H1 (cell line): Measurements from ENCODE around the gene PRKAR2B. TPM values are rescaled to one million over a fixed set of nuclear protein-coding genes. Genes with fewer than 3 reads are reported as not detected.

Source experiments
- CTCF ChIA-PET: fragments of 300-600 bp; sonication (Branson Sonifier 250); formaldehyde crosslinking; loops from one replicate; lab custom pipeline; 2021; ENCODE audit not compliant: partially characterized antibody; lab: Charles Lee
- POLR2A ChIA-PET: fragments of 300-600 bp; sonication (Branson Sonifier 250); formaldehyde crosslinking; loops from one replicate; lab custom pipeline; 2021; ENCODE audit warnings: inconsistent platforms; ENCODE audit not compliant: partially characterized antibody; lab: Charles Lee
- DNase-seq, 2 experiments: peaks; one replicate each; pipeline versions ENCODE4 v3.0.0 to v3.0.0-alpha.2; 2010 to 2022; ENCODE audit warnings: low spot score in 2 of 2, low read depth in 1 of 2, mixed read lengths in 1 of 2
- FAIRE-seq: peaks from 2 replicates; lab custom pipeline; 2011; peaks lifted over from hg19 to GRCh38; lab: Jason Lieb, UNC
- H2AFZ ChIP-seq: 2 replicates; pipeline ENCODE4 v1.8.1; 2012; ENCODE audit warnings: low read length, inconsistent platforms
- H2AK5ac ChIP-seq: 2 replicates; pipeline ENCODE4 v1.6.1; 2013; ENCODE audit warnings: low read depth, low read length
- H2BK120ac ChIP-seq: replicated peaks from 2 replicates; pipeline ENCODE3; 2013; ENCODE audit warnings: low read depth, low read length, inconsistent platforms
- H2BK12ac ChIP-seq: 2 replicates; pipeline ENCODE4 v1.6.1; 2013; ENCODE audit warnings: low read depth, low read length
- H2BK15ac ChIP-seq: 2 replicates; pipeline ENCODE4 v1.6.1; 2013; ENCODE audit warnings: low read length
- H2BK20ac ChIP-seq: 2 replicates; pipeline ENCODE4 v1.6.1; 2013; ENCODE audit warnings: low read length
- H2BK5ac ChIP-seq: 2 replicates; pipeline ENCODE4 v1.6.1; 2013; ENCODE audit warnings: low read depth, low read length
- H3K14ac ChIP-seq: 2 replicates; pipeline ENCODE4 v1.6.1; 2013; ENCODE audit warnings: inconsistent platforms; ENCODE audit not compliant: insufficient read length
- H3K18ac ChIP-seq: 2 replicates; pipeline ENCODE4 v1.6.1; 2013; ENCODE audit warnings: low read length; ENCODE audit errors: extremely low read depth
- H3K23ac ChIP-seq: 2 replicates; pipeline ENCODE4 v1.6.1; 2013; ENCODE audit warnings: inconsistent platforms; ENCODE audit not compliant: insufficient read length
- H3K23me2 ChIP-seq: 2 replicates; pipeline ENCODE4 v1.6.1; 2013; ENCODE audit warnings: low read depth, low read length
- H3K27ac ChIP-seq: 2 replicates; pipeline ENCODE4 v1.6.1; 2011; ENCODE audit warnings: low read depth, low read length, inconsistent platforms
- H3K27me3 ChIP-seq, 4 experiments: replicated peaks in 1 of 4; 1 replicate in 1 of 4; 2 replicates in 3 of 4; pipeline versions ENCODE4 v1.6.1 to v1.8.1; 2011 to 2013; ENCODE audit warnings: low read length in 3 of 4, mild to moderate bottlenecking in 3 of 4, inconsistent platforms in 2 of 4, mixed read lengths in 2 of 4, moderate library complexity in 1 of 4; ENCODE audit not compliant: control insufficient read depth in 3 of 4, insufficient read depth in 3 of 4; ENCODE audit errors: extremely low read depth in 1 of 4
- H3K36me3 ChIP-seq, 4 experiments: 2 replicates each; pipeline versions ENCODE4 v1.6.1 to v1.8.1; 2011 to 2013; ENCODE audit warnings: mild to moderate bottlenecking in 4 of 4, low read length in 3 of 4, moderate library complexity in 2 of 4, control low read depth in 1 of 4, inconsistent platforms in 1 of 4; ENCODE audit not compliant: insufficient read depth in 4 of 4, control insufficient read depth in 2 of 4
- H3K4ac ChIP-seq: replicated peaks from 2 replicates; pipeline ENCODE3; 2013; ENCODE audit warnings: low read length, low read depth, mixed read lengths, inconsistent platforms; ENCODE audit not compliant: insufficient read length
- H3K4me1 ChIP-seq, 4 experiments: replicated peaks in 1 of 4; 1 replicate in 1 of 4; 2 replicates in 3 of 4; pipeline versions ENCODE4 v1.6.1 to v1.8.1; 2011 to 2013; ENCODE audit warnings: low read length in 3 of 4, inconsistent platforms in 2 of 4, mixed read lengths in 1 of 4; ENCODE audit not compliant: insufficient read depth in 4 of 4, control insufficient read depth in 3 of 4
- H3K4me2 ChIP-seq, 2 experiments: 2 replicates each; pipeline versions ENCODE4 v1.6.1 to v1.8.1; 2011 to 2013; ENCODE audit warnings: low read depth in 2 of 2, low read length in 2 of 2, control low read depth in 1 of 2, inconsistent platforms in 1 of 2, mild to moderate bottlenecking in 1 of 2; ENCODE audit not compliant: insufficient read depth in 1 of 2
- H3K4me3 ChIP-seq, 4 experiments: fragments of 200-600, 300-600 bp in 1 of 4; sonication (generic), shearing (Covaris generic), sonication (Bioruptor Twin) in 1 of 4; 2 replicates each; pipeline versions ENCODE4 v1.5.1 to v1.8.1; 2011 to 2016; ENCODE audit warnings: low read length in 4 of 4, low read depth in 3 of 4, control low read depth in 2 of 4, inconsistent platforms in 2 of 4, mild to moderate bottlenecking in 2 of 4, mixed read lengths in 1 of 4, moderate library complexity in 1 of 4; ENCODE audit not compliant: insufficient read depth in 2 of 4; ENCODE audit errors: extremely low read depth in 1 of 4
- H3K56ac ChIP-seq: replicated peaks from 2 replicates; pipeline ENCODE3; 2013; ENCODE audit warnings: low read depth, mild to moderate bottlenecking, mixed read lengths, low read length, inconsistent platforms; ENCODE audit not compliant: insufficient read length
- H3K79me1 ChIP-seq: 2 replicates; pipeline ENCODE4 v1.6.1; 2013; ENCODE audit warnings: low read depth, low read length, control low read depth
- H3K79me2 ChIP-seq, 2 experiments: 2 replicates each; pipeline versions ENCODE4 v1.6.1 to v1.8.1; 2012 to 2013; ENCODE audit warnings: low read length in 2 of 2, mild to moderate bottlenecking in 2 of 2, inconsistent platforms in 1 of 2; ENCODE audit not compliant: insufficient read depth in 2 of 2, control insufficient read depth in 1 of 2
- H3K9ac ChIP-seq, 4 experiments: replicated peaks in 1 of 4; 1 replicate in 1 of 4; 2 replicates in 3 of 4; pipeline versions ENCODE4 v1.6.1 to v1.8.1; 2011 to 2013; ENCODE audit warnings: low read depth in 3 of 4, low read length in 3 of 4, control low read depth in 2 of 4, mild to moderate bottlenecking in 2 of 4, moderate library complexity in 2 of 4, inconsistent platforms in 1 of 4; ENCODE audit errors: extremely low read depth in 1 of 4
- H3K9me3 ChIP-seq, 2 experiments: 2 replicates each; pipeline versions ENCODE4 v1.6.1 to v1.8.1; 2012 to 2013; ENCODE audit warnings: mild to moderate bottlenecking in 2 of 2, moderate library complexity in 2 of 2, control low read depth in 1 of 2, inconsistent platforms in 1 of 2, low read depth in 1 of 2, low read length in 1 of 2, mixed read lengths in 1 of 2; ENCODE audit not compliant: insufficient read depth in 2 of 2
- H4K20me1 ChIP-seq, 2 experiments: replicated peaks in 1 of 2; 2 replicates each; pipeline versions ENCODE3 to v1.8.1; 2011 to 2013; ENCODE audit warnings: inconsistent platforms in 2 of 2, low read length in 2 of 2, mild to moderate bottlenecking in 1 of 2; ENCODE audit not compliant: insufficient read depth in 2 of 2, control insufficient read depth in 1 of 2
- H4K5ac ChIP-seq: 2 replicates; pipeline ENCODE4 v1.6.1; 2013; ENCODE audit warnings: low read length, low read depth, mixed read lengths, inconsistent platforms; ENCODE audit not compliant: insufficient read length
- H4K8ac ChIP-seq: 2 replicates; pipeline ENCODE4 v1.8.0; 2013; ENCODE audit warnings: mild to moderate bottlenecking, moderate library complexity, low read length, inconsistent platforms; ENCODE audit not compliant: insufficient read depth; ENCODE audit errors: extremely low read depth
- H4K91ac ChIP-seq: replicated peaks from 2 replicates; pipeline ENCODE3; 2013; ENCODE audit warnings: low read length, mixed read lengths, inconsistent platforms; ENCODE audit not compliant: insufficient read length
- CTBP2 ChIP-seq: IDR thresholded peaks from 2 replicates; pipeline ENCODE4 v1.7.0; 2011; ENCODE audit warnings: borderline replicate concordance, mild to moderate bottlenecking, moderate library complexity, mixed read lengths, low read length; ENCODE audit not compliant: insufficient read depth, insufficient read length
- FOSL1 ChIP-seq: IDR thresholded peaks from 2 replicates; pipeline ENCODE4 v1.6.1; 2011; ENCODE audit warnings: mild to moderate bottlenecking, low read depth, low read length, moderate library complexity; ENCODE audit not compliant: insufficient read depth
- TAF1 ChIP-seq: IDR thresholded peaks from 2 replicates; pipeline ENCODE4 v1.6.1; 2011; ENCODE audit warnings: mild to moderate bottlenecking, low read depth, low read length
- WGBS, 2 experiments: shearing (Covaris generic) in 1 of 2; methylation state at CpG; one replicate each; pipeline versions ENCODE4 v1.1.6 to v1.1.7; 2013 to 2015; ENCODE audit warnings: low lambda C conversion rate in 2 of 2, mixed read lengths in 2 of 2, inconsistent platforms in 1 of 2, low coverage in 1 of 2, missing lambda C conversion rate in 1 of 2; ENCODE audit not compliant: insufficient replicate concordance in 2 of 2, insufficient coverage in 1 of 2, insufficient read length in 1 of 2; ENCODE audit errors: extremely low coverage in 1 of 2, missing lambda C conversion rate in 1 of 2; 5-methylcytosine and 5-hydroxymethylcytosine counted together
- polyA plus RNA-seq, 7 experiments: library from polyadenylated mRNA; depleted of rRNA in 3 of 7; stranded (reverse) in 5 of 7; unstranded in 2 of 7; fragments of >200 nt in 5 of 7; fragments of 200-250 nt in 2 of 7; gene quantifications; 1 replicate in 5 of 7; 2 replicates in 1 of 7; 4 replicates in 1 of 7; pipeline versions ENCODE4 v1.2.1 to v1.2.3, GENCODE V29; 2011 to 2013; ENCODE audit warnings: missing spikeins in 2 of 7, mixed read lengths in 2 of 7
- total RNA-seq: library from RNA; stranded (reverse); fragmentation: NEBNext Ultra II Directional; extraction: Animal tissue kit (Norgen Biotek cat#: 25700); gene quantifications from 2 replicates; pipeline ENCODE4 v1.2.1, GENCODE V29; 2021

PRKAR2B gene
- total and polyA plus RNA-seq, 2 of the 8 experiments (the other 6 are each of a cell fraction or from before 2014, with no cell fraction given) = 10.4 to 37.0 TPM

DNA sequence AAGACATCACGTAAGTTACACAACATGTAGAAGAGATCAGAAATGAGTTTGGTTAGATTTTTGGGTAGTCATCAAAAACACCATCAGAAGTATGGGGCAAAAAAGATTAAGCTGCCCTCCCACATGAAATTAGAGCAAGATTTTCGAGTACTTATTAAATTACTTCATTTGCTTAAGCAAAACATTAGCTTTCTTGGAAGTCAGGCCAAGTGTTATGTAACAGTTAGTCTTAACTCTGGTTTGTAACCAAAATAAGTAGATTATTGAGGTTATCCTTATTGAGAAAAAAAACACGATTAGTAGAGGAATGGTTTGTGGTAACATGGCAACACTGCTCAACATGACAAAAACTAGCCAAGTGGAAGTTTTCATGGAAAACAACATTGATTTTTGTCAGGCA is 162.2 kb downstream of the PRKAR2B start:
- Histone ChIP-seq H3K36me3 (peaks cover 0 to 23% (median 4%) of the 10 kb centered on the region in 4 experiments; a peak in 7 of 8 replicates), H3K4me1 (no peaks in the 10 kb centered on the region), H4K91ac (no peak overlapping the region), H3K27ac (no peak overlapping the region), H3K23ac (no peak overlapping the region), H2AK5ac (no peak overlapping the region), H4K5ac (no peak overlapping the region), H3K79me1 (no peaks in the 10 kb centered on the region), H3K4me3 (no peak overlapping the region), H4K20me1 (peaks cover 0 to 6% of the 10 kb centered on the region in 2 experiments), H2BK20ac (no peak overlapping the region), H2BK12ac (no peak overlapping the region), H3K4ac (no peak overlapping the region), H3K27me3 (no peaks in the 10 kb centered on the region), H3K9me3 (no peaks in the 10 kb centered on the region), H3K56ac (no peak overlapping the region), H3K14ac (no peak overlapping the region), H2BK15ac (no peak overlapping the region), H3K23me2 (no peaks in the 10 kb centered on the region), H3K4me2 (no peak overlapping the region), H3K9ac (no peak overlapping the region), H4K8ac (no peak overlapping the region), H3K79me2 (no peaks in the 10 kb centered on the region), H2BK5ac (no peak overlapping the region), H2BK120ac (no peak overlapping the region), H3K18ac (no peak overlapping the region), H2AFZ (no peak overlapping the region)
- DNase-seq = no peak
- TF ChIP-seq FOSL1 = no peak
- TF ChIP-seq CTBP2 = no peak
- no peak for TF ChIP-seq TAF1
- 92% methylated on average over 3 of the region's 3 CpGs; no CpG with 5 or more reads in 1 of the 2 experiments for WGBS, 2 experiments
- CTCF ChIA-PET = interaction anchor here (0.6 to 1.9 kb wide), 4 partner anchors 9 to 13 kb away, joined by 3 to 6 read pairs (median 3); no protein-coding TSS in a partner anchor
- FAIRE-seq = no peak
- POLR2A ChIA-PET = no interaction called here
